Measurements from ENCODE around the gene AASS. TPM values are rescaled to one million over a fixed set of nuclear protein-coding genes. Genes with fewer than 3 reads are reported as not detected.
A peak's percentile ranks its signal among the peaks of the same experiment; 100 is the strongest.
"Not testable (repeated sequence)": the region's sequence is repeated elsewhere in the genome, so short reads cannot be mapped to it uniquely, and the experiment has no call there.

AASS gene
- 1 to 10 TPM in 5 of 6 donors, not detected in 1; 2.4 to 4.1 (median 3.3) TPM for polyA plus RNA-seq (ENCODE audit: low read depth in 6 of 6)

GRCh38 chr7:122143751-122144711, at the start of gene AASS:
TSS of gene AASS (minus strand) at chr7:122144249. CDS start at chr7:122133726, 10,523 bp downstream.
- Mint-ChIP-seq H3K27me3 (peaks cover 12 to 16% (median 13%) of the 10 kb centered on the region in 3 donors), H3K4me1 (peaks cover 12 to 24% (median 19%) of the 10 kb centered on the region in 3 donors), H3K4me3 (peak within 1 kb of the TSS; percentile 93 to 100 (median 99)), H3K36me3 (no peaks in the 10 kb centered on the region), H3K9me3 (peaks cover 0 to 2% (median 0%) of the 10 kb centered on the region in 7 donors), H3K27ac (peak within 1 kb of the TSS; percentile 86 to 98 (median 95))
- ATAC-seq (ENCODE audit: low read depth in 2 of 2) (peak; percentile 94), DNase-seq (peak; percentile 85)

GRCh38 chr7:122188785-122189184, 44.7 kb upstream of the AASS start:
- Mint-ChIP-seq H3K4me1 (no peaks in the 10 kb centered on the region), H3K4me3 (no peak overlapping the region), H3K9me3 (peaks cover 5 to 22% (median 14%) of the 10 kb centered on the region in 7 donors), H3K36me3 (peaks cover 0 to 10% of the 10 kb centered on the region in 2 donors), H3K27me3 (peaks cover 0 to 9% (median 5%) of the 10 kb centered on the region in 3 donors), H3K27ac (no peak overlapping the region)
- ATAC-seq (ENCODE audit: low read depth in 2 of 2) (no peak), DNase-seq (no peak)

- ATAC-seq (ENCODE audit: low read depth in 2 of 2) (no peak), DNase-seq (no peak)
- Mint-ChIP-seq H3K9me3 (peaks cover 0 to 2% (median 0%) of the 10 kb centered on the region in 7 donors), H3K4me3 (no peak overlapping the region), H3K27me3 (peaks cover 13 to 20% (median 19%) of the 10 kb centered on the region in 3 donors), H3K4me1 (no peaks in the 10 kb centered on the region), H3K27ac (no peak overlapping the region), H3K36me3 (no peaks in the 10 kb centered on the region)
Measured at GRCh38 chr7:122183106-122183505, 39.1 kb upstream of the AASS start.

DNA sequence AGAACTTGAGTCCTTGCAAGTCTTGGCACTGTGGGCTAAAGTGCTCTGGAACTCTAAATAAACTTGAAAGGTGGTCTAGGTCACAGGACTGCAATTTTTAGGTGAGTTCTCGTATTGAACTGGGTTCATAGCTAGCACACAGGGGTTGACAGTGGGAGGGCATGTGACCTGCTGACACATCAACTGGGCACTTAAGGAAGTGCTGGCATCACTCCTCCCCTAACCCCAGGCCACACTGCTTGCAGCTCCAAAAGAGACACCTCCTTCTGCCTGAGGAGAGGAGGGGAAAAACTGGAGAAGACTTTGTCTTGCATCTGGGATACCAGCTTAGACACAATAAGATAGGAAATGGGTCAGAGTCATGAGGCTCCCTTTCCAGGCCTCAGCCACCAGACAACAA, 38.0 kb upstream of the AASS start:
- ATAC-seq (ENCODE audit: low read depth in 2 of 2) (no peak), DNase-seq (no peak)
- H3K4me3 Mint-ChIP-seq = no peak overlapping the region
- no peaks in the 10 kb centered on the region for H3K36me3 Mint-ChIP-seq
- peaks cover 13 to 20% (median 19%) of the 10 kb centered on the region in 3 donors for H3K27me3 Mint-ChIP-seq
- no peak overlapping the region for H3K27ac Mint-ChIP-seq
- H3K9me3 Mint-ChIP-seq = peaks cover 0 to 3% (median 0%) of the 10 kb centered on the region in 7 donors
- no peaks in the 10 kb centered on the region for H3K4me1 Mint-ChIP-seq

DNA sequence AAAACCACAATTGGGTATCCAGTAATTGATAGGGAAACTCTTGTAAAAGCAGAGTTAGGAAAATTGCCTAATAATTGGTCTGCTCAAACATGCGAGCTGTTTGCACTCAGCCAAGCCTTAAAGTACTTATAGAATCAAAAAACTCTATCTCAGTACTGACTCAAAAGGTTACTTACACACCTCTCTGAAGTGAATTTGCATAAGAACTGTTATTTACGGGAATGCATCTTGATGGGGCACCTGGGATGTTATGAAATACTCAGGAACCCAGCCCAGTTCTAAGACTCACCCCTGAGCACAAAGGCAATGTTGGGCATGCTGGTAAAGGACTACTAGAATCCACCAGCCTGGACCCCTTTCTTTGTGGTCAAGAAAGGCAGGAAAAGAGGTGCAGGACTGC, 28.1 kb upstream of the AASS start:
- not testable (repeated sequence) for H3K4me1 Mint-ChIP-seq; ATAC-seq (ENCODE audit: low read depth in 2 of 2); H3K27ac Mint-ChIP-seq; H3K36me3 Mint-ChIP-seq; H3K4me3 Mint-ChIP-seq; DNase-seq; H3K9me3 Mint-ChIP-seq
- H3K27me3 Mint-ChIP-seq = peaks cover 7 to 16% (median 16%) of the 10 kb centered on the region in 3 donors

GRCh38 chr7:122166740-122167139, 22.7 kb upstream of the AASS start:
- H3K27me3 Mint-ChIP-seq = peaks cover 2 to 16% (median 10%) of the 10 kb centered on the region in 3 donors
- H3K27ac Mint-ChIP-seq = no peak overlapping the region
- ATAC-seq (ENCODE audit: low read depth in 2 of 2) (no peak), DNase-seq (no peak)
- H3K4me1 Mint-ChIP-seq = no peaks in the 10 kb centered on the region
- H3K9me3 Mint-ChIP-seq = no peaks in the 10 kb centered on the region
- H3K36me3 Mint-ChIP-seq = no peaks in the 10 kb centered on the region
- H3K4me3 Mint-ChIP-seq = no peak overlapping the region

DNA sequence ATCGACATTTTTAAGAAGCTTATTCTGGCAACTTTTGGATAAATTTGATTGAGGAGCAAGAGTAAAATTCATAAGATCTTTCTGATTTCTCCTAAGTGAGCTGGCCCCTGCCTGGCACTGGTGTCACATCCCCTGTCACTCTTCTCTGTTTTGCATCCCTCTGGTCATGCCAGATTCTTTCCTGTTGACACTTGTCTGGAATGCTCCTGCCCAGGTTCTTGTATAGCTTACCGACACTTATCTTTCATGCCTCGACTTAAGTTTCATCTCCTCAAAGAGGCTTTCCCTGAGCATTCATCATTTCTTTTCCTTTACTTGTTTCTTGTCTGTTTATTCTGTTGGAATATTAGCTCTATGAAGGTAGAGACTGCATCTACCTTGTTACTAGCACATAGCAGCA, 22.2 kb upstream of the AASS start:
- H3K27me3 Mint-ChIP-seq = peaks cover 6 to 16% (median 12%) of the 10 kb centered on the region in 3 donors
- H3K4me3 Mint-ChIP-seq = no peak overlapping the region
- no peaks in the 10 kb centered on the region for H3K9me3 Mint-ChIP-seq

GRCh38 chr7:122161628-122162027, 17.6 kb upstream of the AASS start:
- ATAC-seq (ENCODE audit: low read depth in 2 of 2) = no peak
- Mint-ChIP-seq H3K4me3 (no peak overlapping the region), H3K27me3 (peaks cover 20 to 30% (median 22%) of the 10 kb centered on the region in 3 donors), H3K4me1 (no peaks in the 10 kb centered on the region), H3K9me3 (no peaks in the 10 kb centered on the region), H3K36me3 (no peaks in the 10 kb centered on the region), H3K27ac (peak overlapping the region in 1 of 6 donors; percentile 27)
- no peak for DNase-seq

More for the DNA sequence above, 22.2 kb upstream of the AASS start:
- Mint-ChIP-seq H3K4me1 (no peaks in the 10 kb centered on the region), H3K36me3 (no peaks in the 10 kb centered on the region), H3K27ac (no peak overlapping the region)
- ATAC-seq (ENCODE audit: low read depth in 2 of 2) = no peak
- DNase-seq = no peak

DNA sequence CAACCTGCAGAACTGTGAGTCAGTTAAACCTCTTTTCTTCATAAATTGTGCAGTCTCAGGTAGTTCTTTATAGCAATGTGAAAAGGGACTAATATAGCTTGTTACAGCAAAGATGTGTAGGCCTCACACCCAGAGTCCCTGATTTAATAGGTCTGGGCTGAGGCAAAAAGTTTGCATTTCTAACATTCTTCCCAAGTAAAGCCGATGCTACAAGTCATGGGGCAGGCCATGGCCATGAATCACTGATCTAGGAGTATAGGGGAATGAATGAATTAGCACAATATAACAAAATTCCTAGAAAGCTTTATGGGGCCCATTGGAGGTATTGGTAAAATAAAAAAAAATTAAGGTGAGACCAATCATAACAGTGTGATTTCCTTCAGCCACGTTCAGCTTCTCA, 11.5 kb upstream of the AASS start:
- no peak overlapping the region for H3K4me3 Mint-ChIP-seq
- H3K27me3 Mint-ChIP-seq = peaks cover 39 to 57% (median 44%) of the 10 kb centered on the region in 3 donors
- H3K9me3 Mint-ChIP-seq = peaks cover 0 to 2% (median 0%) of the 10 kb centered on the region in 7 donors
- peak overlapping the region in 1 of 6 donors; percentile 48 for H3K27ac Mint-ChIP-seq
- no peaks in the 10 kb centered on the region for H3K4me1 Mint-ChIP-seq
- H3K36me3 Mint-ChIP-seq = no peaks in the 10 kb centered on the region
- ATAC-seq (ENCODE audit: low read depth in 2 of 2) = no peak
- DNase-seq = no peak

DNA sequence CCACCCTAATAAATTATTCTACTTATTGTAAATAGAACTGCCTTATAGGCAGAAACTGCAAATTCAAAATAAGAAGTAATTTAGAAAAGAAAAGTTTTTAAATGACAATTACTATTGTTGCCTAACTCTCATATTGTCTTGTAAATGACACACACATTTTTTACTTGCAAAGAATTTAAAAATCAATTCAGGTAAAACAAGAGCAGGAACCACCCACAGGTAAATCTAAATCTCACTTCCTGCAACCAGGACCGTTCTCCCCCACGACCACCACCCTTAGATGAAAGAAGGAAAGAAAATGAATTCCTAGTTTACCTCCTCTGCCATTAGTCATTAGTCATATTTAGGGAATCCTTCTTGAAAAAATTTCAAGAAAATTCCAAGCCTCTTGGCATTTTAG, 4.8 kb upstream of the AASS start:
- Mint-ChIP-seq H3K36me3 (no peaks in the 10 kb centered on the region), H3K27ac (no peak overlapping the region), H3K9me3 (peaks cover 0 to 2% (median 0%) of the 10 kb centered on the region in 7 donors), H3K4me3 (no peak overlapping the region), H3K4me1 (peaks cover 7 to 11% (median 10%) of the 10 kb centered on the region in 3 donors), H3K27me3 (peaks cover 27 to 30% (median 28%) of the 10 kb centered on the region in 3 donors)
- ATAC-seq (ENCODE audit: low read depth in 2 of 2) (no peak), DNase-seq (no peak)

DNA sequence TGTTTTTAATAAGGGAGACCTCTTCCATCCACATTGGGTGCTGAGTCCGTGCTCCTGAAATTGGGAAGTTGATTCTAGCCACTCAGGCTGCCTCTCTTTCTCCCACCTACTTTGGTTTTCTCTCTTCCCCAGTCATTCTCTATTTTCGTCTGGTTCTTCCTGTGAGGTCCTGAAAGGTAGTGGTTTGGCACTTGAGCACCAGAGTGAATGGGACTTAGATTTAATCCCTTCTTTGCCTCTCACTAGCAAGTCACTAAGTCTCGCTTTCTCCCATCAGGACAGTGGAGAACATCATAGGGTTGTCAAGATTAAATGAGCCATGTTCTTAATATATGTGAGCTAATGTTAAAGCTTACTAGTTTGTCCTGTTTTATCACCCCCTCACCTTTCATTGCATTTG, 4.0 kb upstream of the AASS start:
- Mint-ChIP-seq H3K9me3 (peaks cover 0 to 2% (median 0%) of the 10 kb centered on the region in 7 donors), H3K36me3 (no peaks in the 10 kb centered on the region), H3K4me1 (peaks cover 10 to 13% (median 13%) of the 10 kb centered on the region in 3 donors), H3K27ac (peak overlapping the region in 1 of 6 donors; percentile 16), H3K4me3 (peak overlapping the region in 1 of 8 donors; percentile 65), H3K27me3 (peaks cover 19 to 27% (median 21%) of the 10 kb centered on the region in 3 donors)
- ATAC-seq (ENCODE audit: low read depth in 2 of 2) (no peak), DNase-seq (no peak)

DNA sequence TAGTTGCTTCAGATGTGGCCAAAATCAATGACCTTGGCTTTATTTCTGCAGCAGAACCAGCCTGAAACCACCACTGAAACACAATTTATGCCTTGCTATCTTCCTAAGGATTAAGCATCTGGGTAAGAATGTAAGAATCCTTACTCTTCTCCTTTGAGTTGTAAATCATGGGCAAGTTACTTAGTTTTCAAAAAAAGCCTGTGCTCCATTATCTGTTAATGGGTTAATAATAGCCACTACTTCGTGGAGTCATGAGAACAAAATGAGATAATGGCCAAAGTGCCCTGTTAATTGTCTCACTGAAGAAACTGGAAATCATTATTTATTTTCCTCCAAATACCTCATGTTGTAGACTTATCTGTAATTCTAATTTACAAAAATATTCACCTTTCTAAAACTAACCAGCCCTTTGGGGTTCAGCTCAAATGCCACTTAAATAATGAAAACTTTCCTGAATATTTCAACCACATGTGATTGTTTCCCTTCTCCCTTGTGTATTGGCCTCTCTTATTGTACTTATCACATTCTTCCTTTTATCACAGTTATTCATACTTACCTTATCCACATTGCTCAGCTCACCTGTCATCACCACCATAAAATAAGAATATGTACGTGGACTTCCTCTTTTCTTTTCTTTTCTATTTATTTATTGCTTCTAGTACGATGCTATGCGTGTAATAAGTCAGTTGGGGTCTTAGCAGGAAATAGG, 2.0 kb upstream of the AASS start:
- no peak for ATAC-seq (ENCODE audit: low read depth in 2 of 2)
- DNase-seq = no peak
- Mint-ChIP-seq H3K27me3 (peaks cover 12 to 18% (median 16%) of the 10 kb centered on the region in 3 donors), H3K4me3 (peak overlapping the region in 4 of 8 donors; percentile 1 to 100 (median 58)), H3K36me3 (no peaks in the 10 kb centered on the region), H3K9me3 (peaks cover 0 to 2% (median 0%) of the 10 kb centered on the region in 7 donors), H3K4me1 (peaks cover 12 to 24% (median 19%) of the 10 kb centered on the region in 3 donors), H3K27ac (peak overlapping the region in 1 of 6 donors; percentile 15)

DNA sequence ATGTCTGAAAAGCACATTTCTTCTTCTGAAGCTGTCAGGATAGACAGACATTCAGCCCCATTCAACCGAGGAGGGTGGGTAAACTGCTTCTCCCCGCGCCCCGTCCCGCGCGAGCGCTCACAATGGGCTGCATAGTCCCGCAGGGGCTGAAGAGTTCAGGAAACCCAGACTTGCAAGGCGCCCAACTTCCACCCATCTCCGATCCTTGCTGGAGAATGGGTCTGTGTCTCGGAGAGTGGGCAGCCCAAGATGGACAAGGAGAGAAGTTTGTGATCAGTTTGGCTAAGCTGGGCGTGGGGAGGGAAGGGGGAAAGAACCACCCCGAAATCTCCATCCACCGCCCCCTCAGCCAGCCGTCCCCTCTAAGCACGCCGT, 686 bp downstream of the AASS start:
- Mint-ChIP-seq H3K9me3 (peaks cover 0 to 2% (median 0%) of the 10 kb centered on the region in 7 donors), H3K36me3 (no peaks in the 10 kb centered on the region), H3K4me1 (peaks cover 15 to 28% (median 21%) of the 10 kb centered on the region in 3 donors), H3K27me3 (peaks cover 12 to 15% (median 13%) of the 10 kb centered on the region in 3 donors), H3K27ac (peak overlapping the region; percentile 23 to 95 (median 86)), H3K4me3 (peak overlapping the region; percentile 93 to 100 (median 99))
- DNase-seq (peak; percentile 24), ATAC-seq (ENCODE audit: low read depth in 2 of 2) (peak; percentile 15 to 24)
